Right ventricle myocardium inferior (tissue), 1 donor: ENCODE measurements around the gene PPP4C. TPM values are rescaled to one million over a fixed set of nuclear protein-coding genes. Genes with fewer than 3 reads are reported as not detected.

Source experiments
- ATAC-seq: fragments of 200-7000 bp; cut with Tn5 transposase; one replicate; pipeline ENCODE4 v1.9.1; 2020; ENCODE audit warnings: mild to moderate bottlenecking, moderate library complexity
- DNase-seq: peaks from one replicate; pipeline ENCODE4 v3.0.0; 2021; ENCODE audit errors: missing footprints
- intact Hi-C: fragments of 100-400 bp; cut with DNase I; formaldehyde crosslinking; loops from one replicate; pipeline ENCODE4 v1.11.0; 2022
- total RNA-seq: library from RNA; stranded (reverse); fragmentation: NEBNext Ultra II Directional; extraction: Animal tissue kit (Norgen Biotek cat#: 25700); gene quantifications from one replicate; pipeline ENCODE4 v1.2.1, GENCODE V29; 2021
- donor health status: DM: no; HTN: yes; CAD: no; lungs with severe emphysema.

The PPP4C gene
- total RNA-seq, 1 donor from 2014 or later: 37.8 TPM

GRCh38 chr16:30069611-30070462 is 6.0 kb upstream of the PPP4C start:
- intact Hi-C loops: loop anchor here (5.0 kb wide), 1 partner anchor 263 kb away; the partner anchor contains the start of gene MAZ
- no peak for DNase-seq
- ATAC-seq: no peak

GRCh38 chr16:30070490-30070889 is 5.3 kb upstream of the PPP4C start:
- DNase-seq (no peak), ATAC-seq (no peak)
- intact Hi-C loops: no loop called here

- ATAC-seq: peak; percentile 15
- intact Hi-C loops: loop anchor here (2.0 kb wide), 1 partner anchor 14 kb away; the partner anchor contains the start of gene TBX6
- DNase-seq: no peak
Observed at GRCh38 chr16:30076276-30076791, 540 bp downstream of the PPP4C start.

- ATAC-seq (no peak), DNase-seq (no peak)
- intact Hi-C loops: loop anchor here (2.0 kb wide), 1 partner anchor 13 kb away; the partner anchor contains the start of gene TBX6
Observed at GRCh38 chr16:30077656-30078055, 1.9 kb downstream of the PPP4C start.

- intact Hi-C loops: no loop called here
- ATAC-seq: no peak
- DNase-seq: no peak
Observed at GRCh38 chr16:30078744-30079143, 3.0 kb downstream of the PPP4C start.

- intact Hi-C loops: no loop called here
- ATAC-seq (no peak), DNase-seq (no peak)
Observed at GRCh38 chr16:30079480-30079879, 3.7 kb downstream of the PPP4C start.

GRCh38 chr16:30082545-30083090 is 6.8 kb downstream of the PPP4C start:
- intact Hi-C loops: no loop called here
- no peak for ATAC-seq
- DNase-seq: no peak

GRCh38 chr16:30083216-30084055 is 7.6 kb downstream of the PPP4C start:
- no peak for DNase-seq
- intact Hi-C loops: no loop called here
- ATAC-seq: no peak

- ATAC-seq: no peak
- intact Hi-C loops: no loop called here
- no peak for DNase-seq
Observed at GRCh38 chr16:30084096-30084815, 8.5 kb downstream of the PPP4C start.

- DNase-seq (no peak), ATAC-seq (peak; percentile 75)
- intact Hi-C loops: no loop called here
Observed at GRCh38 chr16:30084816-30085159, 9.0 kb downstream of the PPP4C start.

GRCh38 chr16:30085247-30085646 is 9.5 kb downstream of the PPP4C start:
- intact Hi-C loops: no loop called here
- DNase-seq (no peak), ATAC-seq (peak; percentile 45)

GRCh38 chr16:30085820-30086219 is 10.0 kb downstream of the PPP4C start:
- intact Hi-C loops: no loop called here
- ATAC-seq (no peak), DNase-seq (no peak)

GRCh38 chr16:30086291-30087140 is 10.7 kb downstream of the PPP4C start:
- ATAC-seq (no peak), DNase-seq (no peak)
- intact Hi-C loops: no loop called here

GRCh38 chr16:30087181-30087898 is 11.5 kb downstream of the PPP4C start:
- ATAC-seq (no peak), DNase-seq (no peak)
- intact Hi-C loops: no loop called here

GRCh38 chr16:30088237-30088831 is 12.5 kb downstream of the PPP4C start:
- intact Hi-C loops: no loop called here
- DNase-seq: no peak
- ATAC-seq: no peak

GRCh38 chr16:30088832-30089624 is 13.2 kb downstream of the PPP4C start:
- intact Hi-C loops: no loop called here

More at GRCh38 chr16:30088832-30089624, 13.2 kb downstream of the PPP4C start:
- ATAC-seq: no peak
- DNase-seq: no peak
